Gastroesophageal sphincter (tissue), 3 donors: Measurements from ENCODE around the gene SLC12A8.

Experiments used
- EP300 ChIP-seq: sonication (generic); formaldehyde crosslinking; IDR thresholded peaks from one replicate; pipeline ENCODE4 v1.6.1; 2017; ENCODE audit warnings: antibody characterized with exemption, mild to moderate bottlenecking
- POLR2A ChIP-seq, 2 donors: fragments of 450-650 bp; IDR thresholded peaks; one replicate each; pipeline ENCODE4 v1.6.1; 2017; ENCODE audit warnings: antibody characterized with exemption in 2 of 2, mild to moderate bottlenecking in 2 of 2, moderate library complexity in 1 of 2
- POLR2AphosphoS5 ChIP-seq: sonication (generic); formaldehyde crosslinking; IDR thresholded peaks from one replicate; pipeline ENCODE4 v1.6.1; 2017; ENCODE audit warnings: antibody characterized with exemption
- TF ChIP-seq, protein P1 (sequence below), 4 experiments: fragments of 200-600 bp in 2 of 4; fragments of 450-650 bp in 2 of 4; sonication (generic) in 1 of 4; IDR thresholded peaks; one replicate each; pipeline ENCODE4 v1.5.1; 2017 to 2019; ENCODE audit warnings: antibody characterized with exemption in 4 of 4, mild to moderate bottlenecking in 2 of 4, moderate library complexity in 2 of 4

DNA sequence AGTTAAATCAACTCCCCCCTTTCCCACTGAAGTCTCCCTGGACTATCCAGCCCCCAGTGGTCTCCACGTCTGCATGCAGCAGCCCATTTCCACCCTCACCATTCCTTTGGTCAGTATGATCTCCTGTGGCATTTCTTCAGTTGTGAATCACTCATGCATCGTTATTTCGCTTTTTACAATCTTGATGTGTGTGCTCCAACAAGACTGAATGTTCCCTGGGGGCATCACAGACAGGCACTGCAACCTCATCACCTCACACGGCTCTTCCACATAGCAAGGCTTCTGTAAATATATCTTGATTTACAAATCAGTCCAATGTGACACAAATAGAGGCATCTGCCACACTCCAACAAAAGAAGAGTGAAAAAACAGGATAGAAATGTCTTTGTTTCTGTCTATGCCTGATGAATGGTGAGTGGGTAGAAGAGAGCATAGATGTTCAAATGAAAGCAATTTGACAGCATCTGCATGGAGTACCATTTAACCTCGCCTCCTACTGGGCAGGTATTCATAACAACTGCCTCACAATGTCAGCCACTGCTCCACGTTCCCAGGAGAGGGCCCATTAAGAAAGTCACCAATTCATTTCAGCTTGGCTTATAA is 162.0 kb downstream of the SLC12A8 start:
- TF ChIP-seq, protein P1, sequence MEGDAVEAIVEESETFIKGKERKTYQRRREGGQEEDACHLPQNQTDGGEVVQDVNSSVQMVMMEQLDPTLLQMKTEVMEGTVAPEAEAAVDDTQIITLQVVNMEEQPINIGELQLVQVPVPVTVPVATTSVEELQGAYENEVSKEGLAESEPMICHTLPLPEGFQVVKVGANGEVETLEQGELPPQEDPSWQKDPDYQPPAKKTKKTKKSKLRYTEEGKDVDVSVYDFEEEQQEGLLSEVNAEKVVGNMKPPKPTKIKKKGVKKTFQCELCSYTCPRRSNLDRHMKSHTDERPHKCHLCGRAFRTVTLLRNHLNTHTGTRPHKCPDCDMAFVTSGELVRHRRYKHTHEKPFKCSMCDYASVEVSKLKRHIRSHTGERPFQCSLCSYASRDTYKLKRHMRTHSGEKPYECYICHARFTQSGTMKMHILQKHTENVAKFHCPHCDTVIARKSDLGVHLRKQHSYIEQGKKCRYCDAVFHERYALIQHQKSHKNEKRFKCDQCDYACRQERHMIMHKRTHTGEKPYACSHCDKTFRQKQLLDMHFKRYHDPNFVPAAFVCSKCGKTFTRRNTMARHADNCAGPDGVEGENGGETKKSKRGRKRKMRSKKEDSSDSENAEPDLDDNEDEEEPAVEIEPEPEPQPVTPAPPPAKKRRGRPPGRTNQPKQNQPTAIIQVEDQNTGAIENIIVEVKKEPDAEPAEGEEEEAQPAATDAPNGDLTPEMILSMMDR (IDR thresholded peaks at IDR 0.05), result no peak
- TF ChIP-seq EP300, result no peak
- no peak for TF ChIP-seq POLR2A (IDR thresholded peaks at IDR 0.05)
- no peak for TF ChIP-seq POLR2AphosphoS5
